ENCODE results near the gene CST9L.

Gene CST9L

GRCh38 chr20:23568320-23568970, at the start of gene CST9L:
Gene CST9L, minus strand, starts transcription at chr20:23568484. Its CDS starts 34 bp downstream, at chr20:23568450.
- no peak for DNase-seq (ENCODE audit: low read depth in 2 of 2)

GRCh38 chr20:23614163-23614562, 45.9 kb upstream of the CST9L start:
- DNase-seq (ENCODE audit: low read depth in 2 of 2) = no peak

- DNase-seq (ENCODE audit: low read depth in 2 of 2) = no peak
Measured at GRCh38 chr20:23613676-23614075, 45.4 kb upstream of the CST9L start.

- DNase-seq (ENCODE audit: low read depth in 2 of 2) = no peak
Measured at GRCh38 chr20:23612396-23612795, 44.1 kb upstream of the CST9L start.

GRCh38 chr20:23609486-23610109, 41.3 kb upstream of the CST9L start:
- DNase-seq (ENCODE audit: low read depth in 2 of 2) = no peak

- DNase-seq (ENCODE audit: low read depth in 2 of 2) = no peak
Measured at GRCh38 chr20:23608251-23608846, 40.1 kb upstream of the CST9L start.

- no peak for DNase-seq (ENCODE audit: low read depth in 2 of 2)
Measured at GRCh38 chr20:23607497-23608245, 39.4 kb upstream of the CST9L start.

GRCh38 chr20:23606652-23607049, 38.4 kb upstream of the CST9L start:
- peak; percentile 28 to 32 for DNase-seq (ENCODE audit: low read depth in 2 of 2)

GRCh38 chr20:23605867-23606651, 37.8 kb upstream of the CST9L start, which contains the start of gene CST9:
Gene CST9, minus strand, starts transcription at chr20:23605917. Its CDS starts 53 bp downstream, at chr20:23605864.
- no peak for DNase-seq (ENCODE audit: low read depth in 2 of 2)

- DNase-seq (ENCODE audit: low read depth in 2 of 2) = no peak
Measured at GRCh38 chr20:23604306-23604705, 36.0 kb upstream of the CST9L start.

GRCh38 chr20:23603321-23603720, 35.0 kb upstream of the CST9L start:
- DNase-seq (ENCODE audit: low read depth in 2 of 2) = no peak

GRCh38 chr20:23602699-23603098, 34.4 kb upstream of the CST9L start:
- DNase-seq (ENCODE audit: low read depth in 2 of 2) = no peak

- DNase-seq (ENCODE audit: low read depth in 2 of 2) = no peak
Measured at GRCh38 chr20:23602241-23602640, 34.0 kb upstream of the CST9L start.

- no peak for DNase-seq (ENCODE audit: low read depth in 2 of 2)
Measured at GRCh38 chr20:23601715-23602114, 33.4 kb upstream of the CST9L start.

GRCh38 chr20:23598481-23598880, 30.2 kb upstream of the CST9L start:
- DNase-seq (ENCODE audit: low read depth in 2 of 2) = no peak

- DNase-seq (ENCODE audit: low read depth in 2 of 2) = no peak
Measured at GRCh38 chr20:23596579-23597250, 28.4 kb upstream of the CST9L start.

- no peak for DNase-seq (ENCODE audit: low read depth in 2 of 2)
Measured at GRCh38 chr20:23595941-23596340, 27.7 kb upstream of the CST9L start.

GRCh38 chr20:23588434-23589403, 20.4 kb upstream of the CST9L start:
- DNase-seq (ENCODE audit: low read depth in 2 of 2) = no peak

GRCh38 chr20:23587631-23588030, 19.3 kb upstream of the CST9L start:
- no peak for DNase-seq (ENCODE audit: low read depth in 2 of 2)
